ENCODE data around the gene SAMD14.

SAMD14 gene

DNA sequence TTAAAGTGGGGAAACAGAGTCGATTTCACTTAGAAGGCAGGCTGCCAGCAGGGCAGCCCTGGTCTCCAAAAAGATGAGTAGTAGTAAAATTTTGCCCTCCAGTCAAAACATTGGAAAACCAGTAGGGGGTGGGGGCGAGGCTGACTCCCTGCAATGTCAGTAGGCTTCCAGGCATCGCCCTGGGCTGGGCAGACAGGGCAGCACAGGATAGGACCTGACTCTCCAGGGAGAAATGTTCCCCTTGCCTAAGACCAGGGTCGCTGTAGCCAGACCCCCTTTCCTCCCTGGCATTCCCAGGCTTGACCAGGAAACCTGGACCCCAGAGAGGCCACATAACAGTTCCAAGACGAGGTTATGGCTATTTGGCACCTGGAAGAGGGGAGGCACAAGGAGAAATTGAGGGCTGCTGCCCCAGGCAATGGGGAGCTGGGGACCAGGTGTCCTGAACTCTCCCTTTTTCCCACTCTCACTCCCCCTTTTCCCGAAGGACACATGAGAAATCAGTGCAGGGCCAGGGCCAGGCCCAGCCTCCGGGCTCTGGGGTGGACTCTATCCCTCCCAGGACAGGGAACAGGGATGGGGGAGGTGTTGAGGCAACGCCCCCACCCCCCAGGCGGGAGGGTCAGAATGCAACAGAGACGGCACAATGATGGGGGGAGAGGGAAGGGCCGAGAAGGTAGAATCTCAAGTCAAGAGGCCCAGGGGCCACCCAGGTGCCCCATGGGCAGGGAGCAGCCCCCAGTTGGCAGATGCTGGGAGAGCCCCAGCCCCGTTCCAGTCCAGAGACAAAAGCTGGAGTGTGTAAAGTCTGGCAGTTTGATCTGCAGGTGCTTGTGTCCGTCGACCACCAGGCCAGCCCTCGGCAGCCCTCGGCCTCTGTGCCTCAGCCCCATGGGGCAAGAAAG is 4.5 kb upstream of the SAMD14 start:
- no peak for DNase-seq

DNA sequence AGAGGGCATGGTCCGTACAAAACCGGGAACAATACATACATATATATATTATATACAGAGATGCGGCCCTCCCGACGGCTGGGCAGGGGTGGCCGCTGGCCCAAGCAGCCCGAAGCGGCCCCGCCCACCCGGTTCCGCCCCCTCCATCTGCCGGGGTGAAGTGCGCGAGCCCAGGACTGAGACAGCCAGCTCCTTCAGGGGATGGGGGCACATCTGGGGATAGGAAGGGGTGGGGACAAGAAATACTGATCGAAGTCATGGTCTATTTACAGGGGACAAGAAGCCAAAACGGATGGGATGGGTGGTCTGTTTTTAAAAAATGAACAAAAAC is 3.8 kb upstream of the SAMD14 start:
- DNase-seq, result no peak

DNA sequence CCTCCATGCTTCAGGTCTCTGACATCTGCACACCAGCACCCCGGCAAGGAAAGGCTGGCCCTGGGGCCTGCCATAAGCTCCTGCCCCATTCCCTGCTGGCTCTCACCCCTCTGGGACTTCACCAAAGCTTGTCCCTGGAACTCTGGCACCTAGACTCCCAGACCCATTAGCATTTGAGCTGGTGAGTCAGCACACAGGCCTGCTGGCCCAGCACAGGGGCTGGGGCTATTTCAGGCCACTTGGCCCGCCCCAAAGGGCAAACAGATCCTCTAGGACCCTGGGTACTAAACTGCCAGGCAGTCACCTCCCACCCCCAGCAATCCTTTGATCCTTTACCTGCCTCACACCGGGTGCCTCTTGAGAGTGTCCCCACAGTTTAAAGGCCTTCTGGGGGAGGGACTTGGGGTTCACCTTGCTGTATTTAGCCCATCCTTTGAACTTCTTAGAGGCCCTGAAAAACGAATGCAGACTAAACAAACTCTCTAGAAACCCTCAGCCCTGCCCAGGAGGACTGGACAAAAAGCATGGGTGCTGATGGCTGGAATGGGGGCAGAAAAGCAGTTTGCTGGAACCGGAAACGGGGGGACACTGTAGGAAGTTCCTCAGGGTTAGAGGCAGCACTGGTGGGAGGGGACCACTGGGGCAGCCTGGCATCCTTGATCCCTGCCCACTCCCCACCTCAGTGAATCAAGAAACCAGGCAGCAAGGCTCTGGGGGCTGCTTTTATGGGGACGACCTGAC is 3.2 kb upstream of the SAMD14 start:
- DNase-seq, result peak in 14 of 51 donors; percentile 9 to 67 (median 32)

DNA sequence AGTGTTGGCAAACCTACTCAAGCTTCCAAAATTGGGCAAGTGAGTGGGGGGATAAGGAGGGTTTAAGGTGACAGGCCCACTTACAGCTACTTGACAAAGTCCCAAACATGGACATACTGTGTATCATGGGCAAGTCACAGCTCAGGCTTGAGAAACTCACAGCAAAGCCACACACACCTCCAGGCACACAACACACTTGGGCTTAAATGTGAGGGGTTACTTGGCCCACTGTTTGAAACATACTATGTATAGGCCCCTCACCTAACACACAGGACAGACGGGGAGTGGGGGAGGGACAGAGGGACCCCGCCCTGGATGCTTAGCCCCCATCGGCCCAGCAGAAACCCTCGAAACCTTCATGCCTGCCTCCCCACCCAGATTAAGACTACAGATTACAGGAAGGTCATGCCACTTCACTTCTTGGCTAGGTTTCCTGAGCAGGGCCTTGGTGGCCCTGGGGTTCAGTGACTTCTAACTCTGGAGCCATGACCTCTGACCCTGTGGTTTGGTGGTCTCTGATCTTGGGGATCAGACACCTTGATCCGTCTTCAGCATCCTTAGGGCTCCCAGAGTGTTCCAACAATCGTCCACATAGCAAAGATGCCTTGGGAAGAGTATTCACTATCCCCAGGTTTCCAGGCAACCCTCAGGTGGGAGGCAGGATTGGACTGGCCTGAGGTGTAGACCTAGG is 2.3 kb upstream of the SAMD14 start:
- no peak for DNase-seq

GRCh38 chr17:50130559-50131305 is 772 bp upstream of the SAMD14 start:
- DNase-seq, result peak in 3 of 51 donors; percentile 23 to 35 (median 33)

DNA sequence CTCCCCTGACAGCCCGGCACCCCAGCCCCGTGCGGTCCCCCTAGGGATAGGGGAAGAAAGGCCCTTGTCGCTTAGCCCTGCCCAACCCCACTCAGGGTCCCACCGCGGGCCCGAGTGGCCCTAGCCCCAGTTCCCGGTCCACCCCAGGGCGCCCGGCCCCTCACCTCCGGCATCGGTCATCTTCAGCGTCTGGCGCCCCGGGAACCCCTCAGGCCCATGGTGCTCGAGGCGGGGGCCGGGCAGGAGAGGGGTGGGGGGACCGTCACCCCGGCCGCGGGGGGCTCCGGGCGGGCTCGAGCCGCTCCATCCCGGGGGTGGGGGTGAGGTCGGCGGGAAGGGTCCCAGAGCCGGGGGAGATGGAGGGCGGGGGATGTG is 620 bp downstream of the SAMD14 start:
- DNase-seq, result peak in 1 of 51 donors; percentile 37

DNA sequence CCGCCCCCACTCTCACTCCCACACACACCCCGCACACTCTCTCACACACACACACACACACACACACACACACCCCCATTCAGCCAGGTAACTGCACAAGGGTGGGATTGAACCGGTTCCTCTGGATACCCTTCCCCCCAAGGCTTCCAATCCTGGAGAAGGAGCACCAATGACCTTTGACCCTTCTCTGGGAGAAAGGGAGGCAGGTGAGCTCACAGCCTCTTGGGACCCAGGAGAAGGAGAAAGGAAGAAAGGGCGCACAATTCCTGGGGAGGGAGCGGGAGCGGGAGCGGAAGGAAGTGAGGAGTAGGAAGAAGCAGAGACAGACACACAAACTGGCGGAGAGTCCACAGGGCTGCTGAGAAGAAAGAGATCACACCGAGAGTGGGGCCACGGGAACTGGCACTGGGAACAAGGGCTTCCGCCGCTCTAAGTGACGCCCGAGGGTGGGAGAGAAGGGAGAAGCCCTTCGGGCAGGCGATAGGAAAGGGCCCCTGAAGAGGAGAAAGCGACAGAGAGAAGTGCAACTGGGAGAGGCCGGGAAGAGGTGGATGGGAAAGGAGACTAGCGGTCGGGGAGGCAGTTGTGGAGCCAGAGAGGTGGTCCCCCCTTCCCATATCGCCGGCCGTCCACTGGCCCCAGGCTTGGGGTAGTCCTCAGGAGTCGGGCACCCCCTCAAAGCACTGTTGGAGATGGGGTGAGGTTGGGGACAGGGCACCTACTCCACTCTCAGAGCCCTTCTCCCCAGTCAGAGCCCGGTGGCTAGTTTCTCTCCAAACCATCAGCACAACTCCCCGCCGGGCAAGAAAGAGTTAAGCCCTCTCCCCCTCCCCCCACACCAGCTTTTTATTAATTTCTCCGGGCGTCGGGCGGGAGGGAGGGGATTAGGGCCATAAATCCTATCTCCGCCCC is 1.3 kb downstream of the SAMD14 start:
- DNase-seq, result peak in 4 of 51 donors; percentile 15 to 52 (median 36)

DNA sequence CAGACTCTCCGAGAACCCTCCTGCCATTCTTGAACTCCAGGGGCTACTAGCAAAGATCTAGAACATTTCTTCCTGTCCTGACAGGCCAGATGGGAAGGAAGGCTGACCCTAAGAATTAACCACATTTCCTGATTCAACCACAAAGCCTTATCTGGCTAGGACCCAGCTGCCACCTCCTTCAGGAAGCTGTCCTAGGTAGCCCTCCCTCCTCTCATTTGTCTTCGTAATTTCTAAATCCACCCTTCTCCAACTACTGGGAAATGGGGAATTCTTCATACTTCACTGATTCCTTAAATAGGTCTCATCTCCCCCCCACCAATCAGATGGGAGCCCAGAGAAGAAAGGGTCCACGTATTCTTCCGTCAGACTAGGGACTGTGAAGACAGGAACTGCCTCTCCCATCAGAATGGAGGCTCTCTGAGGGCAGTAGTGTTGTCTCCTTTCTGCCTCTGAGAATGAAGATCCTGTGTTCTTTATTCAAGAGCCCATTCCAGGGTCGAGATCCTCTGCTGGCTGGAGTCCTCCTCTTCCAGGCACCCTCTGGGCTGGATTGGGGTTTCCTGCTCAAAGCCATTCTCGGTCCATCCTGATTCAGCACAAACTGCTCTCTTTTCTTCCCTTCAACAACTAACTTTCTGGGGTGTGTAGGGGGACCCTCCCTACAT is 2.1 kb downstream of the SAMD14 start:
- no peak for DNase-seq

GRCh38 chr17:50125420-50125997 is 4.5 kb downstream of the SAMD14 start:
- DNase-seq, result peak in 1 of 51 donors; percentile 29

- DNase-seq, result peak in 2 of 51 donors; percentile 15 to 21
Observed at GRCh38 chr17:50123649-50124349, 6.2 kb downstream of the SAMD14 start.

- DNase-seq, result no peak
Observed at GRCh38 chr17:50122945-50123344, 7.0 kb downstream of the SAMD14 start.

GRCh38 chr17:50120475-50121253 is 9.3 kb downstream of the SAMD14 start:
- DNase-seq, result no peak

GRCh38 chr17:50118828-50119218 is 11.1 kb downstream of the SAMD14 start:
- DNase-seq, result no peak

- DNase-seq, result no peak
Observed at GRCh38 chr17:50118076-50118827, 11.7 kb downstream of the SAMD14 start.

GRCh38 chr17:50117202-50118051 is 12.5 kb downstream of the SAMD14 start:
- peak in 10 of 51 donors; percentile 12 to 43 (median 26) for DNase-seq

DNA sequence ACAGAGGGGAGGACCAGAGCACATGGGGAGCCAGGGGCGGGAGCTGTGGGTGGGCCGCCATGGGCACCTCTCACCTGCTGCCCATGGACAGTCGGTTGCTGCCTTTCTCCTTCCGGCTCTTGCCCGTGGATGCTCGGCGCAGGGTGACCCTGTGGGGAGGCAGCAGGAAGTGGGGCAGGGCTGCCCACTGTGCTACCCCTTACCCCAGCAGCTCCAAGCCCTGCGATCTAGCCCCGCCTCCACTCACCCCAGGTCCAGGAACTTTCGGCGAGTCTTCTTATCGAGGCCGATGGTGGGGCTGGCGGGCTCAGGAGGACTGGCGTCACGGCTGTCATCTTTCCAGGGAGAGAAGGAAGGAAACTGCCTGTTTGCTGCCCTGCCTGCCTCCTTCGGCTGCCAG is 14.2 kb downstream of the SAMD14 start:
- no peak for DNase-seq

All from hypothalamus (tissue), 51 donors.